Ramos (cell line): ENCODE data around the gene TIFAB.

Experiments
- in situ Hi-C: fragments of 300-500 bp; cut with MboI; formaldehyde crosslinking; loops from one replicate; pipeline ENCODE4 v1.14.3; 2022; ENCODE audit warnings: low sequenced_read_pairs; ENCODE audit not compliant: unreplicated experiment

The TIFAB gene

GRCh38 chr5:135482381-135482933, 30.3 kb upstream of the TIFAB start:
- in situ Hi-C loops = no loop called here

- in situ Hi-C loops = no loop called here
Measured at GRCh38 chr5:135481909-135482311, 29.8 kb upstream of the TIFAB start.

GRCh38 chr5:135481387-135481786, 29.2 kb upstream of the TIFAB start:
- in situ Hi-C loops = no loop called here

GRCh38 chr5:135480511-135480910, 28.4 kb upstream of the TIFAB start:
- in situ Hi-C loops = no loop called here

GRCh38 chr5:135478938-135479337, 26.8 kb upstream of the TIFAB start:
- in situ Hi-C loops = no loop called here

GRCh38 chr5:135477613-135478066, 25.5 kb upstream of the TIFAB start:
- in situ Hi-C loops = no loop called here

GRCh38 chr5:135476615-135477581, 24.7 kb upstream of the TIFAB start:
- in situ Hi-C loops = no loop called here

GRCh38 chr5:135473956-135474670, 22.0 kb upstream of the TIFAB start:
- in situ Hi-C loops = no loop called here

GRCh38 chr5:135472141-135472540, 20.0 kb upstream of the TIFAB start:
- in situ Hi-C loops = no loop called here

- in situ Hi-C loops = no loop called here
Measured at GRCh38 chr5:135471726-135472125, 19.6 kb upstream of the TIFAB start.

- in situ Hi-C loops = no loop called here
Measured at GRCh38 chr5:135469911-135470310, 17.8 kb upstream of the TIFAB start.

- in situ Hi-C loops = no loop called here
Measured at GRCh38 chr5:135468541-135468940, 16.4 kb upstream of the TIFAB start.

- in situ Hi-C loops = no loop called here
Measured at GRCh38 chr5:135467871-135468485, 15.8 kb upstream of the TIFAB start.

GRCh38 chr5:135467051-135467625, 15.0 kb upstream of the TIFAB start:
- in situ Hi-C loops = no loop called here

GRCh38 chr5:135466178-135467050, 14.3 kb upstream of the TIFAB start:
- in situ Hi-C loops = no loop called here

- in situ Hi-C loops = no loop called here
Measured at GRCh38 chr5:135465391-135466122, 13.4 kb upstream of the TIFAB start.

GRCh38 chr5:135462304-135462703, 10.2 kb upstream of the TIFAB start:
- in situ Hi-C loops = no loop called here

GRCh38 chr5:135461481-135462151, 9.5 kb upstream of the TIFAB start:
- in situ Hi-C loops = no loop called here
